Upper lobe of left lung (tissue), 4 donors: ENCODE data around the gene TEX19.
"Not testable (repeated sequence)": the region's sequence is repeated elsewhere in the genome, so short reads cannot be mapped to it uniquely, and the experiment has no call there.

Experiments
- CTCF ChIP-seq, 6 experiments: fragments of 450-650 bp in 4 of 6; fragments of 200-600 bp in 2 of 6; sonication (generic) in 2 of 6; IDR thresholded peaks; one replicate each; pipeline ENCODE4 v1.5.1; 2016 to 2019; ENCODE audit warnings: antibody characterized with exemption in 6 of 6
- EP300 ChIP-seq, 4 donors: sonication (generic); formaldehyde crosslinking; IDR thresholded peaks; one replicate each; pipeline ENCODE4 v1.5.1; 2017; ENCODE audit warnings: antibody characterized with exemption in 4 of 4, control low read depth in 2 of 4
- POLR2A ChIP-seq, 4 donors: fragments of 450-650 bp; IDR thresholded peaks; one replicate each; pipeline ENCODE4 v1.5.1; 2016 to 2017; ENCODE audit warnings: antibody characterized with exemption in 4 of 4, mild to moderate bottlenecking in 2 of 4

- not testable (repeated sequence) for TF ChIP-seq CTCF, POLR2A, EP300 (IDR thresholded peaks at IDR 0.05)
Observed at GRCh38 chr17:82373072-82373452, 14.0 kb downstream of the TEX19 start.
